Testis (tissue), 3 donors: ENCODE results near the gene SGMS2. TPM values are rescaled to one million over a fixed set of nuclear protein-coding genes. Genes with fewer than 3 reads are reported as not detected.

ENCODE experiments used
- DNase-seq: peaks from one replicate; pipeline ENCODE4 v3.0.0-alpha.2; 2019
- H3K27ac ChIP-seq, 2 donors: fragments of 200-600 bp; sonication (generic); one replicate each; pipeline ENCODE4 v1.5.1; 2019
- H3K27me3 ChIP-seq: fragments of 200-600 bp; sonication (generic); one replicate; pipeline ENCODE4 v1.5.1; 2019
- H3K36me3 ChIP-seq: fragments of 200-600 bp; sonication (generic); one replicate; pipeline ENCODE4 v1.5.1; 2017; ENCODE audit warnings: low read depth; ENCODE audit errors: missing control alignments
- H3K4me1 ChIP-seq: fragments of 200-600 bp; sonication (generic); one replicate; pipeline ENCODE4 v1.5.1; 2019
- H3K4me3 ChIP-seq, 2 donors: fragments of 200-600 bp; sonication (generic); one replicate each; pipeline ENCODE4 v1.5.1; 2017 to 2019
- H3K9me3 ChIP-seq: fragments of 200-600 bp; sonication (generic); one replicate; pipeline ENCODE4 v1.5.1; 2017
- CTCF ChIP-seq, 3 experiments: fragments of 450-650 bp in 2 of 3; fragments of 200-600 bp in 1 of 3; sonication (generic) in 1 of 3; IDR thresholded peaks; one replicate each; pipeline ENCODE4 v1.5.1; 2016 to 2019; ENCODE audit warnings: antibody characterized with exemption in 3 of 3, mild to moderate bottlenecking in 2 of 3, moderate library complexity in 1 of 3
- POLR2A ChIP-seq: fragments of 450-650 bp; IDR thresholded peaks from one replicate; pipeline ENCODE4 v1.6.1; 2017; ENCODE audit warnings: antibody characterized with exemption, mild to moderate bottlenecking, moderate library complexity
- WGBS, 2 donors: methylation state at CpG; one replicate each; pipeline ENCODE4 v1.1.5; 2018; 5-methylcytosine and 5-hydroxymethylcytosine counted together
- intact Hi-C: fragments of 100-400 bp; cut with DNase I; formaldehyde crosslinking; loops from one replicate; pipeline ENCODE4 v1.15.1; 2023; ENCODE audit warnings: low total_unique reads
- polyA plus RNA-seq: library from polyadenylated mRNA; stranded (reverse); fragments of 350-450 nt; fragmentation: Illumina TruSeq; extraction: RNeasy Lipid Tissue Mini Kit (QIAGEN cat#74804); gene quantifications from one replicate; pipeline ENCODE4 v1.2.3, GENCODE V29; 2014; ENCODE audit warnings: low read depth, low replicate concordance; ENCODE audit not compliant: insufficient read depth
- total RNA-seq, 2 donors: library from RNA; depleted of rRNA; stranded (reverse); fragments of >200 nt; gene quantifications; one replicate each; pipeline ENCODE4 v1.2.3, GENCODE V29; 2016

The SGMS2 gene
- total and polyA plus RNA-seq, 3 donors from 2014 or later = 22.2 to 31.7 (median 24.2) TPM

- 87 to 92% methylated on average over 4 of the region's 4 CpGs for whole genome bisulfite sequencing, 2 donors
- H3K4me1 ChIP-seq = no peaks in the 10 kb centered on the region
- H3K27ac ChIP-seq = no peak overlapping the region
- intact Hi-C loops = no loop called here
- no peaks in the 10 kb centered on the region for H3K9me3 ChIP-seq
- H3K4me3 ChIP-seq = no peak overlapping the region
- no peaks in the 10 kb centered on the region for H3K27me3 ChIP-seq
- no peaks in the 10 kb centered on the region for H3K36me3 ChIP-seq
- no peak for TF ChIP-seq CTCF (IDR thresholded peaks at IDR 0.05)
- TF ChIP-seq POLR2A = no peak
- no peak for DNase-seq
These were observed 68.7 kb downstream of the SGMS2 start for GRCh38 chr4:107893171-107894137.

GRCh38 chr4:107894138-107894603 is 69.4 kb downstream of the SGMS2 start:
- TF ChIP-seq POLR2A (no peak), CTCF (IDR thresholded peaks at IDR 0.05) (no peak)
- no peak for DNase-seq
- no peaks in the 10 kb centered on the region for H3K27me3 ChIP-seq
- intact Hi-C loops = no loop called here
- no peak overlapping the region for H3K4me3 ChIP-seq
- H3K27ac ChIP-seq = no peak overlapping the region
- WGBS, 2 donors = 82 to 90% methylated on average over 6 of the region's 6 CpGs
- no peaks in the 10 kb centered on the region for H3K4me1 ChIP-seq
- no peaks in the 10 kb centered on the region for H3K9me3 ChIP-seq
- no peaks in the 10 kb centered on the region for H3K36me3 ChIP-seq

GRCh38 chr4:107896158-107896645 is 71.5 kb downstream of the SGMS2 start:
- no peaks in the 10 kb centered on the region for H3K4me1 ChIP-seq
- no peak for TF ChIP-seq CTCF (IDR thresholded peaks at IDR 0.05)
- no peak for TF ChIP-seq POLR2A
- H3K36me3 ChIP-seq = no peaks in the 10 kb centered on the region
- intact Hi-C loops = no loop called here
- H3K27ac ChIP-seq = no peak overlapping the region
- H3K9me3 ChIP-seq = no peaks in the 10 kb centered on the region
- 84 to 87% methylated on average over 2 of the region's 2 CpGs for WGBS, 2 donors
- H3K4me3 ChIP-seq = no peak overlapping the region
- DNase-seq = no peak
- H3K27me3 ChIP-seq = no peaks in the 10 kb centered on the region

GRCh38 chr4:107896646-107897045 is 71.9 kb downstream of the SGMS2 start:
- TF ChIP-seq CTCF (IDR thresholded peaks at IDR 0.05) = no peak
- no peak for TF ChIP-seq POLR2A

More at GRCh38 chr4:107896646-107897045, 71.9 kb downstream of the SGMS2 start:
- Histone ChIP-seq H3K36me3 (no peaks in the 10 kb centered on the region), H3K9me3 (no peaks in the 10 kb centered on the region), H3K27me3 (no peaks in the 10 kb centered on the region), H3K27ac (no peak overlapping the region), H3K4me3 (no peak overlapping the region), H3K4me1 (no peaks in the 10 kb centered on the region)
- no peak for DNase-seq
- WGBS, 2 donors = 67 to 88% methylated on average over 1 of the region's 1 CpG
- intact Hi-C loops = no loop called here
